HG03432 (cell line): ENCODE data around the gene MYO1E.
"Not testable (repeated sequence)": the region's sequence is repeated elsewhere in the genome, so short reads cannot be mapped to it uniquely, and the experiment has no call there.

Experiments used
- ATAC-seq: cut with Tn5 transposase; IDR thresholded peaks from one replicate; pipeline ENCODE4 v1.9.1; 2021; ENCODE audit warnings: mild to moderate bottlenecking, moderate library complexity; ENCODE audit not compliant: unreplicated experiment

MYO1E gene

DNA sequence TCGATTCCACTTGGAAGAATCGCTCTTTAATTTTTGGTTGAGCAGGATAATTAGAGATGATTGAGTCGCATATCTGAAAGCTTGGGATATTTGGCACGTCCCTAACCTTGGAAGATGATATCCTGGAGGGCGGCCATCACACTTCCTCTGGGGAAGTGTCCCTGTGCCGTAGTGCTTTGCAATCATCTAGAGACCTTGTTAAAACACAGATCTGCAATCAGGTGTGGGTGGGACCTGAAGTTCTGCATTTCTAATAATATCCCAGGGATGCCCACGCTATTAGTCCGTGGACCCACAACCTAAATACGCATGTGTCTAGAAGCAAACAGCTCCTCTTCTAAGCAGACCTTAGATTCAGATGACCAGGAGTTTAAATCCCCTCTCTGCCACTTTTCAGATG lies 20.5 kb downstream of the MYO1E start:
- no peak for ATAC-seq

DNA sequence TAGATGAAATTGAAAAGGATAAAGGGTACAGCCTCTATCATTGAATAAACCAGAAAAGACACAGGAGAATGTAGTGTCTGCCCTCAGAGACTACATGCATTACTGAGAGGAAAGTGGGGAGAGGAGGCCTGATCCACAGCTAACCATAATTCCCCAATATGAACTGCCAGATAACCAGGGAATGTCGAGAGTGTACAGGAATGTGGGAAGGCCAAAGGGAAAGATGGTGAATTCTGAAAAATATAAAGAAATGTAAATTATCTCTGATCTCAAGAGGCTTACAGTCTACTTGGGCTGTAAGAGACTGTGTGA lies 22.3 kb downstream of the MYO1E start:
- no peak for ATAC-seq

DNA sequence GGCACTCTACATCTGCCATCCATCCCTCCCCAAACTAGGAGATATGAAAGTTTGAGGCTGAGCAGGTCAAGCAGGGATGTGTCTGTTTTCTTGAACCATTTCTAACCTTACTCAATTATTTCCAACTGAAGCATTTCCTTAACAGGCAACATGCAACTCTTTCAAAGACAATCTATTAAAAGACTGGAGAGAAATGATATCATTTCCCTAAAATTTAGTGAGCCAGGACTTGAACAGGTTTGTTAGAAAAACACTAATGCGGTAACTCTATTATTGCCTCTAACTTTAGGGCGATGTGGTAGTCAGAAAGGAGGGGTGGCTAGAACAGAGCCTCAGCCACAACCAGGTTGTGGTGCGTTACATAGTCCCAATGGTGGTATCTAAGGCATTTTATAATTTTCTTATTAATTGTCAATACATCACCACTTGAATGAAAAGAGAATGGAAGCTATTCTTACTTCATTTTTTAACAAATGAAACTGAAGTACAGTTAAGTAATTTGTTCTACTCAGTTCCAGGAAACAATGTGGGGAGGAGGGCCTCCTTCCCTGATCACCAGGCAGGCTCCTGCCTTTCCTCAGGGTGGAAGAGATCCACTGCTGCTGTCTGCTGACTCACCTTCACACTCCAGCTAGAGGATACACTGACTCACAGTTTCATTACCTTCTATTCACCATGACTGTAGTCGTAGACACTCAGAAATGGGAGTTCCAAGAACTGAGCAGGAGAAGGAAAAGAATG lies 22.8 kb downstream of the MYO1E start:
- peak; percentile 54 for ATAC-seq

DNA sequence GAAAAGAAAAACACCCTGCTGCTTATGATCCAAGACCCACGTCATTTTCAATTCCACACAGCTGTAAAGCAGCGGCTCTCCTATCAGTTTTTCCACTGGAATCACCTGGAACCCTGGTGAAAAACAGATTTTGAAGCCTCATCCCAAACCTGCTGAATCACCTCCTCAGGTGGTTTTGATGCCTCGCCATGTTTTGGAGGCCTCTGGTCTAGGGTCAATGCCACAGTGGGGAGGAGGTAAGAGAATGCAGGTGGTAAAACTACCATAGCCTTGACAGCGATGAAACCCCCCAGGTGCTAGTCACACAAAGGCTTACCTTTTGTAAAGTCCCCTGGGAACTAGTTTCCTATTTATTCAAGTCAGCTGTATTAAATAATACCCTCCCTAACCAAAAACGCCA lies 24.8 kb downstream of the MYO1E start:
- no peak for ATAC-seq

DNA sequence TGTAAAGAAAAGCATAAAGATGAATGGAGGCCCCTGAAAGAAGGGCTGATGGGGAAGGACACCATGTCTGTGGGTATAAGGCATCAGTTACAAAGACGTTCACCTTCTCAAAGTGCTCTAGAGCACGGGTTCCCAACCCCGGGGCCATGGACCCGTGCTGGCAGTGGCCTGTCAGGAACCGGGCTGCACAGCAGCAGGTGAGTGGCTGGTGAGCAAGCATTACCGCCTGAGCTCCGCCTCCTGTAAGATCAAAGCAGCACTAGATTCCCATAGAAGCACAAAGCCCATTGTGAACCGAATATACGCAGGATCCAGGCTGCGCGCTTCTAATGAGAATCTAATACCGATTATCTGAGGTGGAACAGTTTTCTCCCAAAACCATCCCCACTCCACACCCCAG lies 25.7 kb downstream of the MYO1E start:
- ATAC-seq, result no peak

DNA sequence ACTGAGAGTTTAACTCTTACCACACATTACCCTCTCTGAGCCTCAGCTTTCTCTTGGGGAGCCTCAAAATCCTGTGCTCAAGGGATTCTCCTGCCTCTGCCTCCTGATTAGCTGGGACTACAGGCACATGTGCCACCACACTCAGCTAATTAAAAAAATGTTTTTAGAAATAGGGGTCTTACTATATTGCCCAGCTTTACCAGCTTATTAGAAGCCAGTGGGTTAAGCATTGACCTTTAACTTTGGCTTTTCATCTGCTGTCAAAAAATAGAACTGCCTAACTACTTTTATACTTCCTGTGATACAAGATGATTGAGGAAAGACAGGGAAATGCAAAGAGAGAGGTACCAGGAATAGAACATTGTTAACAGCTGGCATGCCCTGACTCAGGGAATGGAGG lies 27.3 kb downstream of the MYO1E start:
- no peak for ATAC-seq

DNA sequence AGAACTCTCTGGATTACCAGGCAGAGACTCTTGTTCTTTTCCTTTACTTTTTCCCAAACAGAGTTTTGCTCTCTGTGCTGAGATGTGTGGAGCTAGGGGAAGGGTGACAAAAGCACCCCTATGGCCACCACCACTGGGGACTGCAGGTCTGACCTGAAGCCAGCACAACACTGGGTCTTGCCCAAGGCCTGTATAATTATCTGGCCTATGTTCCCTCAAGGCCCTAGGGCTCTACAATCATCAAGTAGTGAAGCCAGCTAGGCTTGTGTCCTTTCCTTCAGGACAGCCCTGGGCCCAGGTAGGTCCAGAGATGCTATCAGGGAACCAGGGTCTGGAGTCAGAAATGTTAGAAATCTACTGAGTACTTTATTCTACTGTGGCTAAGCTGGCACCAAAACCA lies 28.4 kb downstream of the MYO1E start:
- ATAC-seq, result no peak

DNA sequence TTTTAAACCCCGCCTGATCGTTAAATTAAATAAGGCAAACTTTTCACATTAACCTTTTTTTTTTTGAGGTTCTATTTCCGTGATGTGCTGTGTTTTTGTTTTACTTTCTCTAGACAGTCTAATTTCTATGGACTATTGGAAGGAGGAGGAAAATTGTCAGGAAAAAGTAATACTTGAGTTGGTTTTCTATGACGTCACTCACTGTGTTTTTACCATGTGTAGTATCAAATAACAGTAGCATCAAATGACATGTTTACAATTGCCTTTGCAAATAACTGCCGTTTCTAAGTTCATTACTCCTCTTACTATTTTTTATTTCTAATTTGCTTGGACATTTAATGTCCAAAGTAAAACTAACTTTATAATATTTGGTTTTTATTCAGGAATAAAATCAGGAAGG lies 32.3 kb downstream of the MYO1E start:
- ATAC-seq, result no peak

DNA sequence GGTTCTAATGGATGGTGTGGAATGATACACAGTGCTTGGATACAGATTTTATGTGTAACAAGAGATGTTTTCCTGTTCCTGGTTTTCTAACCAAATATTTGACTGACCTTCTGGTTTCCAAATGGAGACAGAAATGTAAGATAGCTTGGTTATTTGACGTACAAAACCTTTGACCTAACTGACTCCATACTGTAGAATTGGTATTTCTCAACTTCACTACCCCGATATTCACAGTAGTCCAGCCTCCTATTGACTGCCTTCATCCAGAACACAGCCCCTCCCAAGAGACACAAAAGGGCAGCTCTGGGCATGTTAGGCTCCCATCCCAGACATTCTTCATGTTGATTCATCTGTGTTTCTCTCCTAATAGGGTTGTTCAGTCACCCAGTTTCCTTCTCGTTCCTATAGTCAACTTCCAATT lies 33.4 kb downstream of the MYO1E start:
- ATAC-seq, result no peak

DNA sequence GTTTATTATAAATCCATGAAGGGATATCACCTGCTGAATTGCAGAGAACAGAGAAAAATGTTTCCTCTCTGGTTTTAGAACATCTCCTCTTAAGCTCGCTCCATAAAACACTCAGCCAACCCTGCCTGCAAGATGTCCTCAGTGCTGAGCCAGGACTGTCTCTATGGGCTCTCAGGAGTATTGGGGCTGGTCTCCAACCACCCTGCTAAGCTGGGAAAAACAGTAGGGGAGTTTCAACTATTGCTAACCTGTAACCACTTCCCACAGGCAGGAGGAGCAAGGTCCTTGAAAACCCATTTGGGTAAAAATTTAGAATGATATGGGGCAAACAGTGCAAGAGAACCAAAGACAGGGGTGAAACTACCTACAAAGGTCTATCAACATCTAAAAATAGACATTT lies 34.3 kb downstream of the MYO1E start:
- no peak for ATAC-seq

DNA sequence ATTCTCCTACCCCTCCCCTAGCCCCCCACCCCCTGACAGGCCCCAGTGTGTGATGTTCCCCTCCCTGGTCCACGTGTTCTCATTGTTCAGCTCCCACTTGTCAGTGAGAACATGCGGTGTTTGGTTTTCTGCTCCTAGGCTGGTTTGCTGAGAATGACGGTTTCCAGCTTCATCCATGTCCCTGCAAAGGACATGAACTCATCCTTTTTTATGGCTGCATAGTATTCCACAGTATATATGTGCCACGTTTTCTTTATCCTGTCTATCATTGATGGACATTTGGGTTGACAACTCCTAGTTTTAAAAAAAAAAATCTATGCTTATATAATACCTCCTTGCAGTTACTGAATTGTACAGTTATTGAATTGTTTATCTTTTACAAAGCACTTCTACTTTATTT lies 35.9 kb downstream of the MYO1E start:
- not testable (repeated sequence) for ATAC-seq

DNA sequence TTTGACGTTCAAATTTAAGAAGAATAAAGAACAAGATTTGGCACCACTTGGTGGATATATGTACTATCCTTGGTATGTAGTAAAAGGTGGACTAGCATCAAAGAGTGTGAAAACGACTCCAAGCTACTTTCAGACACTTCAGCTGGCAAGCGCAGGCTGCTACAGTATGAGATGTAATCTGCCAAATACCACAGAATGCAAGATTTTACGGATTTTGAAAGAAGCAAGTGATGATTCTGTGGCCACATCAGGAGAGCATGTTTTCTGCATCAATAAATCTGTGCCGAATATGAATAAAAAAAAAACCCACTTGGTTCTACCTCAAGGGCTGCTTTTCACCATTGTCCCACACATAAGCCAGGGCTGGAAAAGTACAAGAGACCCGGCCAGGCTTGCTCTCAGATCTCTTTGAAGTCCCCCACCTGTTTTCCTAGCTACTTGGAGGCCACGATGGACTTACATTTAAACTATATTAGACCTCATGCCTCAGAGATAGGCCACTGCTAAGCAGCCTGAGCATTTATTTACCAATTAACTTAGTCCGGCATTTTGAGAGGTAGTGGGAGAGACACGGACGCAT lies 37.4 kb downstream of the MYO1E start:
- no peak for ATAC-seq

DNA sequence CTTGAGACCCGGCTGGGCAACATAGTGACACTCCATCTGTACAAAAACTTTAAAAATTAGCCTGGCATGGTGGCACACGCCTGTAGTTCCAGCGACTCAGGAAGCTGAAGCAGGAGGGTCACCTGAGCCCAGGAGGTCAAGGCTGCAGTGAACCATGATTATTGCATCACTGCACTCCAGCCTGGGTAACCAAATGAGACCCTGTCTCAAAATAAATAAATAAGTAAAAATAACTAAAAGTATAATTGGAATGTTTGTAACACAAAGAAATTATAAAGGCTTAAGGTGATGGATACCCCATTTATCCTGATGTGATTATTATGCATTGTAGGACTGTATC lies 38.6 kb downstream of the MYO1E start:
- ATAC-seq, result no peak

DNA sequence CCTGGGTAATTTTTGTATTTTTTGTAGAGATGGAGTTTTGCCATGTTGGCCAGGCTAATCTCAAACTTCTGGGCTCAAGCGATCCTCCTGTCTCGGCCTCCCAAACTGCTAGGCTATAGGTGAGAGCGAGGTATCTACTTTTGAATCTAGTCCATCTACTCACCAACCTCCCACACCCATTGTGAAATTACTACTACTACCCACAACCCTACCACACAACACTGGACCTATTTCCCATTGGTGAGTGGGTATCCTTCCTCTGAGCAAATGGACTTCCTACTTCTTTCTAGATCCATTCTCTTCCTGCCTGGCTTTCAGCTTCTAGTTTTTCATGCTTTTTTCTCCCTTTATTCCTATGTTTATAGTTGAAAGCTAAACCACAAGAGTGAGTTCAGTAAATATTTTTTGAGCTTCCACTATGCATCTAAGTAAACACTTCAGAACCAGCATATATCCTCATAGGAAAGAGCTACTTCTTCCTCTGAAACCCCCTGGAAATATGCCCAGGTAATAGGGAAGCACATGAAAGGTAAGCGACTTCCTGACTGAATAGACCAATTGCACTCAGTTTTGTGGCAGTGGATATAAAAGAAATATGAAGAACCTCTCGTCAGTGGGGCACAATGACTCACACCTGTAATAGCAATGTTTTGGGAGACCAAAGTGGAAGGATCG lies 39.1 kb downstream of the MYO1E start:
- no peak for ATAC-seq

DNA sequence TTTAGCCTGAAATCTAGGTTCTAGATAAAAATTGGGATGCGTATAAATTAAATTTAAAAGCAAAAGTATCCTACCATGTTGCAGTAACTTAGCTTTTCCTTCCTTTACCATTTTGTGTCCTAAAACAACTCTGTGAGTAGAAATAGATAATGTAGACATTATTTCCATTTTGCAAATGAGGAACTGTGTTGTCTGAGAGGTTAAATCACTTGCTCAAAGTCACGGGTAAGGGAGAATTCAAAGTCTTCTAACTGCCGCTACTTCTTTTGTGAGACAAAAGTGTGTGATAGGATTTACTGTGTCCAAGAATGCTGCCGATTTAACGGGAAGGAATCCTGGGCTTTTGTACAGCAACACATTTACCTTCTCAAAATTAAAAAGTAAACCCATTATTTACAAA lies 40.7 kb downstream of the MYO1E start:
- ATAC-seq, result no peak

DNA sequence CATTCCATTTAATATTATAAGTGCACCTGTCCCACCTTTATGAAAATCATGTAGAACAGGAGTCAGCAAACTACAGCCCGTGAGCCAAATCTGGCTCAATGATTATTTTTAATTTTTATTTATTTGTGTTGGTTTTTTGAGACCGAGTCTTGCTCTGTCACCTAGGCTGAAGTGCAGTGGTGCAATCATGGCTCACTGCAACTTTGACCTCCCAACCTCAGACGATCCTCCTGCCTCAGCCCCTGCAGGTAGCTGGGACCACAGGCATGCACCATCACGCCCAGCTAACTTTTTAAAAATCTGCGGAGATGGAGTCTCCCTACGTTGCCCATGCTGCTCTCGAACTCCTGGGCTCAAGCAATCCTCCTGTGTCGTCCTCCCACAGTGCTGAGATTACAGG lies 42.0 kb downstream of the MYO1E start:
- no peak for ATAC-seq

DNA sequence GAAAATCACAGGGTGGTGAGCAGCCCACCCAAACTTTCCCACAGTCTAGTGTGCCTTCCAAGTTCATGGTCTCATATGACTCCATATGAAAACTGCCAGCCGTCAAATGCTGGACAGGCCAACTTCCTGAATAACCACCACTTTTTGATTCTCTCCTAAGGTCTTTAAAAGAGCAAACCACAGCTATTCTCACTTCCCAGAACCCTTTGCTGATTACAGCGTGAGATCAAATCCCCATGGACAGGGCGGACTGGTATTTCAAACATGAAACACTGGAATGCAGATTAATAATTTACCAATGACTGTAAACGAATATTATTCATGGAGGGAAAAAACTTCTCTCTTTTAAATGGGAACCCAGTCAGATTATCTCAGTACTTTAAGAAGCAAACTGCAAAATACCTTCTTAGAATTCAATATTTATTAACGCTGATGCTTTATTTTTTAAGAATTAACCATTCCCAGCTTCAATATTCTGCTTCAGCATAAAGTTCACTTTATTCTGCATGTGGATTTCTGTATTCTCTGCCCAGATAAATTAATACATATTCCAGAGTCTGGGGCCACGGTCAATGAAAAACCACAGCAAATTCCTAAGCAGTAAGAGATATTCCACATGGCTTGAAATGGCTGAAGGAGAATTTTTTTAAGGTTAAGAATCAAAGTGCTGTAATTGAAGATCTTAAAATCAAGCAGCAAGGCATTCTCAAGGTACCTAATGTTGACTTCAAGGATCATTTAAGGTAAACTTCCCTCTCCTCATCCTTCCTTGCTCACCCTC lies 42.9 kb downstream of the MYO1E start:
- ATAC-seq, result no peak

DNA sequence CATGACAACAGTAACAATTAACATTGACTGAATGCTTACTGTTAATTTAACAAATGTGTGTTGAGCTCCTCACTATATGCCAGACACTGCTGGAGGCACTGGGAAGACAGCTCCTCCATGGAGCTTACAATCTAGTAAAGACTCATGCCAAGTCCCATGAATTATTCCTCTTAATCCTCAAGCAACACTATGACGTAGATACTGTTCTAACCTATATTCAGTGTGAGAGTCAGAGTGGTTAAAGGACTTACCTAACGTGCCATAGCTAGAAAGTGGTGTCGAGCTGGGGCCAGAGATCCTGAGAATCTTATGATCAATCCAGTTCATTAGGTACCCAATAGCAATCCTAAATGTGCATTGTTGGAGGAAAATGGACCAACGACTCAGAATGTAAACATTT lies 43.6 kb downstream of the MYO1E start:
- ATAC-seq, result no peak

DNA sequence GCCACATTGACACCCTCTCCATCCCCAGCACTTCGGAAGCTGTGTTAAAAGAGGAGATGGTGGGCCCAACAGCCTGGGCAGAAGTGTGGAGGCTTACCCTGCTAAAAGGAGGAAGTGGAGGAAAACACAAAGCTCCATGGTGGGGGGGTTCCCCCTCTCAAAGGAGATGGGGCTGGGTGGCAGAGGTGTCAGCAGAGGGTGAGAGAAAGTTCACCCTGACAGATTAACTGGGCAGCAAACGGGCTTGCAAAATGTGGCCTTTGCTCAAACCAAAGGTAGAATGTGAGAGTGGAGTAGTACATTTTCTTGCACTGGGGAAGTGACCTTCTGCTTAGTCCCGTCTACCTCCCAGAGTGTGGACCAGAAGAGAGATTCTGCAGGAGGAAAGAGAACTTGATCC lies 44.7 kb downstream of the MYO1E start:
- ATAC-seq, result peak; percentile 82

DNA sequence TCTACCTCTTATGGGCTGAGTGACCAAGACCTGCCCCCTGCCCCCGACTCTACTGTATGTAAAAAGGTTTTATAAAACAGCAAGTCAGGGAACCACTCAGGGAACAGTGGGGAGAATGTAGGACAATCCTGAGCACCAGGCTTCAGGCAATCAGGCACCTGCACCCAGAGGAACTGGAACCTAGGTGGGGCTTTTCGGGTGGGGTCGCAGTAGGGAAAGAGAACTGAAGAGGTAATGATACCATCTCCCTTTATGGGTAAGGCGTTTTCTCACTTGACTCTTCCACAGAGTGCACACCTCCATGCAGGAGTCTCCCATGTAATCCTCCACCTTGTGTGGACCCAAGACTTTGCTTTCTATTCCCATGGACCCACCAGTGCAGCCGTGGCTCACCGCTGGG lies 45.8 kb downstream of the MYO1E start:
- no peak for ATAC-seq

DNA sequence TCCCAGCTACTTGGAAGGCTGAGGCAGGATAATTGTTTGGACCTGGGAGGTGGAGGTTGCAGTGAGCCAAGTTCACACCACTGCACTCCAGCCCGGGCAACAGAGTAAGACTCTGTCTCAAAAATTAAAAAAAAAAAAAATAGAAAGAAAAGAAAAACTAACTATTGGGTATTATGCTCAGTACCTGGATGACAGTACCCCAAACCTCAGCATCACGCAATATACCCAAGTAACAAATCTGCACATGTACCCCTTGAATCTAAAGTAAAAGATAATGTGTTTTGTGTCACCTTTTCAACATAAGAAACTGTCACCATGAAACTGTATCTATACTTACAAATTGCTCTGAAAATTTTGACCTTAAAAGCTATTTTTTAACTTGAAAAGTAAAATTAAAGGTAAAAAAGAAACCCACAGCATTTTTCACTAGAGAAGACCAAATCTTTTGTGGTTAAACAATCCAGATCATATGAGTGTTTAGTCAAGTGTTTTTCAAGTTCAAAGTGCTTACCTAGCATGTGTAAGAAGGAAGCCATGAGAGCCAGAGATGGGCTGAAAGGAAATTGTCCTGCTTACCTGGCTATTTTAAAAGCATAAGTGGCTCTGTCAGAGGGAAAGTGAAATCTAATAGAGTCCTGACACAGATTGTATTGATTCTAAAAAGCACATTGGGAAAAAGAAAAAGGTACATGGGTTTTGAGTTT lies 50.5 kb downstream of the MYO1E start:
- ATAC-seq, result peak; percentile 53
